ENCODE data around the gene PPFIA2. TPM values are rescaled to one million over a fixed set of nuclear protein-coding genes. Genes with fewer than 3 reads are reported as not detected.
A peak's percentile ranks its signal among the peaks of the same experiment; 100 is the strongest.

Gene PPFIA2
- total and polyA plus RNA-seq, 10 of the 15 experiments (the other 5 are each of a cell fraction or from before 2014, with no cell fraction given), result 0.06 to 0.39 (median 0.18) TPM; not detected in 6

- Histone ChIP-seq H3K4me1 (ENCODE audit: control insufficient read depth, insufficient read depth, low read length) (no peaks in the 10 kb centered on the region), H2AFZ (ENCODE audit: control insufficient read depth, low read depth, low read length) (no peak overlapping the region), H3K4me3 (no peak overlapping the region), H4K20me1 (ENCODE audit: control insufficient read depth, insufficient read depth) (no peaks in the 10 kb centered on the region), H3K27me3 (replicated peaks in 1 of 2; ENCODE audit: control insufficient read depth in 2 of 2, insufficient read depth in 2 of 2, low read length in 1 of 2) (no peaks in the 10 kb centered on the region), H3K4me2 (ENCODE audit: control insufficient read depth, insufficient read depth) (no peak overlapping the region), H3K9me3 (replicated peaks; ENCODE audit: control insufficient read depth, insufficient read depth, low read length) (no peaks in the 10 kb centered on the region), H3K27ac (ENCODE audit: control insufficient read depth, insufficient read depth) (no peak overlapping the region), H3K36me3 (ENCODE audit: control insufficient read depth in 2 of 2, insufficient read depth in 2 of 2, low read length in 1 of 2) (no peaks in the 10 kb centered on the region), H3K79me2 (ENCODE audit: control insufficient read depth, insufficient read depth, low read length) (no peaks in the 10 kb centered on the region), H3K9ac (ENCODE audit: control insufficient read depth, insufficient read depth, low read length) (no peak overlapping the region)
- DNase-seq (ENCODE audit: low read depth, low spot score) (no peak), FAIRE-seq (no peak), ATAC-seq (no peak)
- ChIA-PET CTCF (interaction anchor here (0.8 to 2.4 kb wide), 2 partner anchors 10 to 846 kb away, joined by 3 to 5 read pairs; no protein-coding TSS in a partner anchor), SMC1A (ENCODE audit: uncharacterized antibody, unreplicated experiment) (interaction anchor here (1.1 kb wide), 1 partner anchor 10 kb away, joined by 3 read pairs; no protein-coding TSS in a partner anchor), RAD21 (ENCODE audit: unreplicated experiment) (no interaction called here), POLR2A (no interaction called here)
- intact Hi-C loops (cut with micrococcal nuclease; ENCODE audit: unreplicated experiment), result loop anchor here (2.0 kb wide), 1 partner anchor 847 kb away; no protein-coding TSS in a partner anchor
- TF ChIP-seq ATF7 (IDR thresholded peaks at IDR 0.05; ENCODE audit: low read depth), result peak; percentile 61; the same call in 1 of the 2 replicates
- no peak for TF ChIP-seq BRCA1 (IDR thresholded peaks at IDR 0.05; ENCODE audit: low read depth, low read length)
- WGBS (ENCODE audit: insufficient coverage, insufficient replicate concordance, low lambda C conversion rate, missing lambda C conversion rate), result 20% methylated on average over 4 of the region's 4 CpGs
- in situ Hi-C loops (cut with MboI), result no loop called here
- no TSS peak for BruUV-seq (replicated peaks)
Measured at GRCh38 chr12:81259360-81259759, 499.8 kb downstream of the PPFIA2 start.

GRCh38 chr12:81257947-81258551 lies 501.1 kb downstream of the PPFIA2 start:
- SMC1A ChIA-PET (ENCODE audit: uncharacterized antibody, unreplicated experiment), result no interaction called here
- in situ Hi-C loops (cut with MboI), result no loop called here
- Histone ChIP-seq H3K27me3 (replicated peaks in 1 of 2; ENCODE audit: control insufficient read depth in 2 of 2, insufficient read depth in 2 of 2, low read length in 1 of 2) (no peaks in the 10 kb centered on the region), H2AFZ (ENCODE audit: control insufficient read depth, low read depth, low read length) (no peak overlapping the region), H3K9ac (ENCODE audit: control insufficient read depth, insufficient read depth, low read length) (no peak overlapping the region), H3K4me3 (no peak overlapping the region), H3K27ac (ENCODE audit: control insufficient read depth, insufficient read depth) (no peak overlapping the region), H3K4me1 (ENCODE audit: control insufficient read depth, insufficient read depth, low read length) (no peaks in the 10 kb centered on the region), H3K36me3 (ENCODE audit: control insufficient read depth in 2 of 2, insufficient read depth in 2 of 2, low read length in 1 of 2) (no peaks in the 10 kb centered on the region), H3K4me2 (ENCODE audit: control insufficient read depth, insufficient read depth) (no peak overlapping the region), H4K20me1 (ENCODE audit: control insufficient read depth, insufficient read depth) (no peaks in the 10 kb centered on the region), H3K9me3 (replicated peaks; ENCODE audit: control insufficient read depth, insufficient read depth, low read length) (no peaks in the 10 kb centered on the region), H3K79me2 (ENCODE audit: control insufficient read depth, insufficient read depth, low read length) (no peaks in the 10 kb centered on the region)
- WGBS (ENCODE audit: insufficient coverage, insufficient replicate concordance, low lambda C conversion rate, missing lambda C conversion rate), result 37% methylated on average over 4 of the region's 4 CpGs
- RAD21 ChIA-PET (ENCODE audit: unreplicated experiment), result interaction anchor here (1.0 to 1.5 kb wide), 2 partner anchors 9 to 421 kb away, joined by 3 read pairs; no protein-coding TSS in a partner anchor
- CTCF ChIA-PET, result interaction anchor here (0.7 to 2.4 kb wide), 7 partner anchors 8 to 1062 kb away, joined by 3 to 6 read pairs (median 4); no protein-coding TSS in a partner anchor
- intact Hi-C loops (cut with micrococcal nuclease; ENCODE audit: unreplicated experiment), result loop anchor here (2.0 kb wide), 1 partner anchor 845 kb away; no protein-coding TSS in a partner anchor
- no peak for DNase-seq (ENCODE audit: low read depth, low spot score)
- POLR2A ChIA-PET, result no interaction called here
- ATAC-seq, result peak; percentile 52; the same call in 1 of the 3 replicates
- BruUV-seq (replicated peaks), result no TSS peak
- FAIRE-seq, result peak; percentile 49
- TF ChIP-seq MEF2B (IDR thresholded peaks at IDR 0.05; ENCODE audit: partially characterized antibody, poor library complexity, severe bottlenecking), result no peak
- TF ChIP-seq E2F8 (IDR thresholded peaks at IDR 0.05; ENCODE audit: low read depth, partially characterized antibody), result no peak
- peak; percentile 14; the same call in 1 of the 2 replicates for TF ChIP-seq SMC3 (IDR thresholded peaks at IDR 0.05; ENCODE audit: borderline replicate concordance, low read length)
- TF ChIP-seq RELA (IDR thresholded peaks at IDR 0.05; ENCODE audit: borderline replicate concordance, partially characterized antibody), result no peak
- no peak for TF ChIP-seq HDGF (IDR thresholded peaks at IDR 0.05)
- no peak for TF ChIP-seq ZNF592 (IDR thresholded peaks at IDR 0.05)
- no peak for TF ChIP-seq PAX8 (IDR thresholded peaks at IDR 0.05)

Measured in GM12878 (cell line).